Hepatocyte (in vitro differentiated cells): ENCODE data around the gene TMEM184B. TPM values are rescaled to one million over a fixed set of nuclear protein-coding genes. Genes with fewer than 3 reads are reported as not detected.

Experiments used
- DNase-seq: peaks from one replicate; pipeline ENCODE4 v3.0.0-alpha.2; 2016; ENCODE audit warnings: low spot score
- H2AFZ ChIP-seq: fragments of 200-600 bp; sonication (generic); 2 replicates; pipeline ENCODE4 v1.6.0; 2016; ENCODE audit warnings: antibody characterized with exemption, mild to moderate bottlenecking
- H3K27ac ChIP-seq: fragments of 200-600 bp; sonication (generic); 2 replicates; pipeline ENCODE4 v1.5.1; 2016; ENCODE audit warnings: mild to moderate bottlenecking
- H3K27me3 ChIP-seq: fragments of 200-600 bp; sonication (generic); 2 replicates; pipeline ENCODE4 v1.6.1; 2016
- H3K36me3 ChIP-seq: fragments of 200-600 bp; sonication (generic); replicated peaks from 2 replicates; pipeline ENCODE4 v1.5.1; 2016; ENCODE audit warnings: low read depth; ENCODE audit not compliant: insufficient read depth
- H3K4me1 ChIP-seq: fragments of 200-600 bp; sonication (generic); 2 replicates; pipeline ENCODE4 v1.5.1; 2016; ENCODE audit warnings: mild to moderate bottlenecking, moderate library complexity; ENCODE audit not compliant: insufficient read depth
- H3K4me2 ChIP-seq: fragments of 200-600 bp; sonication (generic); 2 replicates; pipeline ENCODE4 v1.6.0; 2016
- H3K4me3 ChIP-seq: fragments of 200-600 bp; sonication (generic); 2 replicates; pipeline ENCODE4 v1.5.1; 2016; ENCODE audit warnings: mild to moderate bottlenecking
- H3K79me2 ChIP-seq: fragments of 200-600 bp; sonication (generic); 2 replicates; pipeline ENCODE4 v1.6.0; 2017; ENCODE audit warnings: mild to moderate bottlenecking
- H3K9me2 ChIP-seq: fragments of 200-600 bp; sonication (generic); replicated peaks from 2 replicates; pipeline ENCODE4 v1.6.0; 2017; ENCODE audit warnings: mild to moderate bottlenecking; ENCODE audit not compliant: insufficient read depth
- H3K9me3 ChIP-seq: fragments of 200-600 bp; sonication (generic); 2 replicates; pipeline ENCODE4 v1.5.1; 2016; ENCODE audit warnings: low read depth, mild to moderate bottlenecking
- H4K20me1 ChIP-seq: fragments of 200-600 bp; sonication (generic); 2 replicates; pipeline ENCODE4 v1.6.0; 2016; ENCODE audit warnings: mild to moderate bottlenecking; ENCODE audit not compliant: insufficient read depth, poor library complexity, severe bottlenecking
- EZH2 ChIP-seq: fragments of 200-600 bp; sonication (generic); IDR thresholded peaks from 2 replicates; pipeline ENCODE4 v1.6.1; 2016; ENCODE audit warnings: antibody characterized with exemption, mild to moderate bottlenecking, borderline replicate concordance
- EZH2phosphoT487 ChIP-seq: fragments of 200-600 bp; sonication (generic); IDR thresholded peaks from one replicate; pipeline ENCODE4 v1.6.1; 2018; ENCODE audit warnings: antibody characterized with exemption, mild to moderate bottlenecking, low read depth, moderate library complexity; ENCODE audit not compliant: unreplicated experiment, severe bottlenecking
- WGBS: methylation state at CpG from one replicate; pipeline ENCODE4 v1.1.6; 2016; ENCODE audit warnings: low lambda C conversion rate; ENCODE audit errors: missing lambda C conversion rate; 5-methylcytosine and 5-hydroxymethylcytosine counted together
- polyA plus RNA-seq: library from polyadenylated mRNA; unstranded; fragments of >200 nt; fragmentation: Nextera tagmentation; extraction: Ambion mirVana; gene quantifications from 2 replicates; pipeline ENCODE4 v1.2.1, GENCODE V29; 2016
- total RNA-seq: library from RNA; depleted of rRNA; stranded (reverse); fragments of >200 nt; gene quantifications from 2 replicates; pipeline ENCODE4 v1.2.3, GENCODE V29; 2014
- TF ChIP-seq, protein P1 (sequence below): fragments of 200-600 bp; sonication (generic); IDR thresholded peaks from 2 replicates; pipeline ENCODE4 v1.5.1; 2016; ENCODE audit warnings: antibody characterized with exemption, mild to moderate bottlenecking; ENCODE audit not compliant: poor library complexity

Gene TMEM184B
- total and polyA plus RNA-seq, 2 experiments from 2014 or later: 58.2 to 102 TPM

DNA sequence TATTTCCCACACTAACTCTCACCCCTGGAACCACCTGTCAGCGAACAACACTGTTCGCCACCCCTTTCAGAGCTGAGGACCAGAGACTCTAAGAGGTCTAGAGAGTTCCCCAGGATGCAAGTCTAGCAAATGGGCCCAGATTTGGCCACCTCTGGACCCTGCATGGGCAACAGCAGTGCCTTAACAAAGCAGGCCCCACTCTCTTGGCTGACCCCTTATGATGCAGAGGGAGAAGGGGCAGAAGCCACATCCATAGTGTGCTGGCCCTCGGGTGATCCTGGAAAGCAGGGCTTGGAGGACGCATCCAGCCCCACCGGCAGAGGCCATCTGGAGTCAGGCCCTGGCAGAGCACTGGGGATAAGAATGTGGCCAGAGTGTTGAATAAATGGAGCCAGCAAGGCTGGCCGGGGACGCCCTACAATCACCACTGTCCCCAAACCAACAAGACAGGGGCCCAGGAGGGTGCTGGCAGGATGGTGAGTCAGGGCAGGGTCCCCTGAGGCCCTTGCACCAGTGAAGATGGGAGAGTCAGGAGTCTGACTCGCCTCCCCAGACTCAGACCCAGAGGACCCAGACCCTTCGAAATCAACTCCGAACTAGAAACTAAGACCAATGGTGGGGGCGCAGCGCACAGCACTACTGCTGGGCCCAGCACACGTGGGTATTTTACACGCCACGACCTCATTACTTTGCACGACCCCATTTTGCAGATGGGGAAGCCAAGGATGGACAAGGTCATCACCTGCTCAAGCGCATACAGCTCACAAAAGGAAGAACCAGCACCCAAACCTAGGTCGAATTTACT, 37.9 kb upstream of the TMEM184B start:
- H3K79me2 ChIP-seq: peaks cover 100% of the 10 kb centered on the region
- H3K4me2 ChIP-seq: no peak overlapping the region
- peaks cover 96% of the 10 kb centered on the region for H4K20me1 ChIP-seq
- peaks cover 34% of the 10 kb centered on the region for H3K4me1 ChIP-seq
- H3K36me3 ChIP-seq: no peaks in the 10 kb centered on the region
- peak; percentile 3 for DNase-seq
- no peak overlapping the region for H2AFZ ChIP-seq
- WGBS: 92% methylated on average over 18 of the region's 18 CpGs
- H3K4me3 ChIP-seq: no peak overlapping the region
- H3K9me2 ChIP-seq: no peaks in the 10 kb centered on the region
- no peaks in the 10 kb centered on the region for H3K9me3 ChIP-seq
- no peaks in the 10 kb centered on the region for H3K27me3 ChIP-seq
- TF ChIP-seq, protein P1, sequence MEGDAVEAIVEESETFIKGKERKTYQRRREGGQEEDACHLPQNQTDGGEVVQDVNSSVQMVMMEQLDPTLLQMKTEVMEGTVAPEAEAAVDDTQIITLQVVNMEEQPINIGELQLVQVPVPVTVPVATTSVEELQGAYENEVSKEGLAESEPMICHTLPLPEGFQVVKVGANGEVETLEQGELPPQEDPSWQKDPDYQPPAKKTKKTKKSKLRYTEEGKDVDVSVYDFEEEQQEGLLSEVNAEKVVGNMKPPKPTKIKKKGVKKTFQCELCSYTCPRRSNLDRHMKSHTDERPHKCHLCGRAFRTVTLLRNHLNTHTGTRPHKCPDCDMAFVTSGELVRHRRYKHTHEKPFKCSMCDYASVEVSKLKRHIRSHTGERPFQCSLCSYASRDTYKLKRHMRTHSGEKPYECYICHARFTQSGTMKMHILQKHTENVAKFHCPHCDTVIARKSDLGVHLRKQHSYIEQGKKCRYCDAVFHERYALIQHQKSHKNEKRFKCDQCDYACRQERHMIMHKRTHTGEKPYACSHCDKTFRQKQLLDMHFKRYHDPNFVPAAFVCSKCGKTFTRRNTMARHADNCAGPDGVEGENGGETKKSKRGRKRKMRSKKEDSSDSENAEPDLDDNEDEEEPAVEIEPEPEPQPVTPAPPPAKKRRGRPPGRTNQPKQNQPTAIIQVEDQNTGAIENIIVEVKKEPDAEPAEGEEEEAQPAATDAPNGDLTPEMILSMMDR: no peak
- TF ChIP-seq EZH2phosphoT487: no peak
- peak overlapping the region; percentile 9 for H3K27ac ChIP-seq

DNA sequence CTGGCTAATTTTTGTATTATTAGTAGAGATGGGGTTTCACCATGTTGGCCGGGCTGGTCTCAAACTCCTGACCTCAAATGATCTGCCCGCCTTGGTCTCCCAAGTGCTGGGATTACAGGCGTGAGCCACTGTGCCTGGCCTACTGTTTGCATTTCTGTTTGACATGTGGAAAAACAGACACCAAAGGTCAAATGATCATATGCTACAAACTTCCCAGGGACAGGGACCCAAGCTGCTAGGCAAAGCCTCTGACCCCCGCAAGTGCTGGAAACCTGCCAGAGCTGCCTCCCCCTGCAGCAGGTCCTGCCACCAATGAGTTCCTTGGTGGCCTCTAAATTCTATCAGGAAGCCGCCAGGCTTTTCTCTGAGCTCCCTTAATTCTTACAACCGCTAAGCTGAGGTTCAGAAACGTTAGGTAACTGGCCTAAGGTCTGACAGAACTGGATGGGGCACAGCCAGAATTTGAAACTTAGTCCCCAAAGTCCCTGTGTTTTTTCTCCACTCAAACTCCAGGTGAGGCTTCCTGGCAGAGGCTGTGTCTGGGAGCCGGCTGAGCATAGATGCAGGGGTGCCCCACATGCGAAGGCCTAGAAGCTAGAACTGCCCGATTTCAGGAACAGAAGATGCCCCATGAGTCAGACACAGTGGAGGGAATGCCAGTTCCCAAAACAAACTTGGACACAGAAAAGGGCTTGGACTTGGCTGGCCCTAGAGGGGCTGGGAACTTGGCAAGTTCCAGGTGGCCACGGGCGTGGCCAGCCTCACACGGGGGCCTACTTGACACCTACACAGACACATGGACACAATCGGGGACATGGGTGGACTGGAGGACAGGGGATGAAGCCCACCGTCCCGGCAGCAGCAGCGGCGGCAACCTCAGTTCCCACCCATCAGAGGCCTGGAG, 37.1 kb upstream of the TMEM184B start:
- Histone ChIP-seq H3K4me2 (no peak overlapping the region), H3K27ac (peak overlapping the region; percentile 9), H3K9me3 (no peaks in the 10 kb centered on the region), H3K4me3 (no peak overlapping the region), H2AFZ (no peak overlapping the region), H3K9me2 (no peaks in the 10 kb centered on the region), H3K79me2 (peaks cover 96% of the 10 kb centered on the region), H4K20me1 (peaks cover 97% of the 10 kb centered on the region), H3K4me1 (peaks cover 31% of the 10 kb centered on the region), H3K27me3 (no peaks in the 10 kb centered on the region), H3K36me3 (no peaks in the 10 kb centered on the region)
- 77% methylated on average over 18 of the region's 18 CpGs for WGBS
- TF ChIP-seq EZH2 (no peak), EZH2phosphoT487 (no peak)
- TF ChIP-seq, protein P1: no peak
- DNase-seq: peak; percentile 47

DNA sequence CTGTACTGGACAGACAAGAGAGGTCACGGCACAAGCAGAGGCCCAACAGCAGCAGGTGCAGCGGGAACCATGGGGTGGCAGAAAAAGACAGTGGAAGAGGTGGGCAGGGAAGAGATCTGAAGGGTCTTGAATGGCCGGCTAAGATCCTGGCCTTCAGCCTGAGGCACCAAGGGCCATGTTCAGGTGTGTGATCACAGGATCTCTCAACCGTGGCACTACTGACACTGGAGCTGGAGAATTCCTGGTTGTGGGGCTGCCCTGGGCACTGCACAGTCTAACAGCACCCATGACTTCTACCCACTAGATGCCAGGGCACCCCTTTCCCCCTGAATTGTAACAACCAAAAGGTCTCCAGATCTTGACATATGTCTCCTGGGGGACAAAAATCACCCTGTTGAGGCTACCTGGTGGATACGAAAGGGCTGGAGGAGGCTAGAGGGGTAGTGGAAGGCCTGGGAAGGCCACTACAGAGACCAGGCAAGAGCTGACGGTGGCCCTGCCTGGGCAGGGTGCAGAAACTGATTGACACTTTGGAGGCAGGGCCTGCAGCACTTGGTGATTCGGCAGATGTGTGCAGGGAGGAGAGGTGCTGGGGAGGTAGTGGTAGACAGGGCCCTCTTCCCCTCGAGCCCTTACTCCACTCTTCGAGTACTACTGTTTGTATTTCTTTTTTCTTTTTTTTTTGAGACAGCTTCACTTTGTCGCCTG, 36.1 kb upstream of the TMEM184B start:
- TF ChIP-seq, protein P1: no peak
- no peak for TF ChIP-seq EZH2
- TF ChIP-seq EZH2phosphoT487: no peak
- Histone ChIP-seq H4K20me1 (peaks cover 97% of the 10 kb centered on the region), H3K27me3 (no peaks in the 10 kb centered on the region), H3K27ac (peak overlapping the region; percentile 9), H3K4me1 (peaks cover 22% of the 10 kb centered on the region), H3K36me3 (no peaks in the 10 kb centered on the region), H3K9me3 (no peaks in the 10 kb centered on the region), H3K4me3 (no peak overlapping the region), H2AFZ (no peak overlapping the region), H3K79me2 (peaks cover 96% of the 10 kb centered on the region), H3K4me2 (no peak overlapping the region), H3K9me2 (no peaks in the 10 kb centered on the region)
- DNase-seq: peak; percentile 5
- 87% methylated on average over 10 of the region's 10 CpGs for WGBS
